ENCODE data around the gene KCTD15.

DNA sequence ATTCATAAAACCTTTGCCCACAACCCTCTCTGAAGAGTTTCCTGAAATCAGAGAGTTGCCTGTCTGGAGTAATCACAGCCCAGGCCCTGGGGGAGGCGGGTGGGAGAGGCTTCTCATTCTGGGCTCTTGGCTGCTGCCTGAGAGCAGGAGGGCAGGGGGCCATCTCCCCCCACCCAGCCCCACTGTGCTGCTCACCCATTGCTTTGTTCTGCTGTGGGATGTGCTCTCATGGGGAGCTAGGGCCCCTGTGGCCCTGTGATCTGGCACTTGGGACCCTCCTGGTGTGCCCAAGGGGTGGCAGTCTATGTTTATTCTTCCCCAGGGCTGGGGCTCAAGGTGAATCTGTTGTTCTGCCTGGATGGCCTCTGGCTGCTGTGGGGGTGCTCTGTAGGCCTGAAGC is 6.1 kb downstream of the KCTD15 start:
- TF ChIP-seq GATA3 (IDR thresholded peaks at IDR 0.05; ENCODE audit: low read depth, low read length) (no peak), GATA2 (IDR thresholded peaks at IDR 0.05; ENCODE audit: low read depth, low read length) (no peak)
